SK-N-SH (cell line): ENCODE measurements around the gene TFRC.

ENCODE experiments used
- EZH2phosphoT487 ChIP-seq: fragments of 200-600 bp; sonication (generic); IDR thresholded peaks from 2 replicates; pipeline ENCODE4 v1.6.1; 2017; ENCODE audit warnings: low read depth, mixed run types, mild to moderate bottlenecking, antibody characterized with exemption, moderate library complexity, borderline replicate concordance
- RAD21 ChIP-seq: IDR thresholded peaks from 2 replicates; pipeline ENCODE4 v1.6.1; 2012; ENCODE audit warnings: mild to moderate bottlenecking, low read length
- TAF1 ChIP-seq: IDR thresholded peaks from 2 replicates; pipeline ENCODE4 v1.6.1; 2012; ENCODE audit warnings: low read depth, mild to moderate bottlenecking, low read length, moderate library complexity, borderline replicate concordance
- TCF12 ChIP-seq: IDR thresholded peaks from 2 replicates; pipeline ENCODE4 v1.4.0; 2012
- TEAD4 ChIP-seq: IDR thresholded peaks from 2 replicates; pipeline ENCODE4 v1.4.0; 2012; ENCODE audit warnings: mild to moderate bottlenecking, borderline replicate concordance; ENCODE audit not compliant: insufficient read depth
- TF ChIP-seq, protein P1 (sequence below): fragments of 200-600 bp; sonication (generic); IDR thresholded peaks from 2 replicates; pipeline ENCODE4 v1.6.1; 2017; ENCODE audit warnings: antibody characterized with exemption, mild to moderate bottlenecking, moderate library complexity
- TF ChIP-seq, protein P2 (sequence below): IDR thresholded peaks from 2 replicates; pipeline ENCODE4 v1.4.0; 2012; ENCODE audit warnings: low read depth, borderline replicate concordance

GRCh38 chr3:196072313-196072712 lies 9.6 kb downstream of the TFRC start:
- TF ChIP-seq TCF12 (no peak), EZH2phosphoT487 (no peak), RAD21 (no peak), TAF1 (no peak), TEAD4 (no peak)
- TF ChIP-seq, protein P1, sequence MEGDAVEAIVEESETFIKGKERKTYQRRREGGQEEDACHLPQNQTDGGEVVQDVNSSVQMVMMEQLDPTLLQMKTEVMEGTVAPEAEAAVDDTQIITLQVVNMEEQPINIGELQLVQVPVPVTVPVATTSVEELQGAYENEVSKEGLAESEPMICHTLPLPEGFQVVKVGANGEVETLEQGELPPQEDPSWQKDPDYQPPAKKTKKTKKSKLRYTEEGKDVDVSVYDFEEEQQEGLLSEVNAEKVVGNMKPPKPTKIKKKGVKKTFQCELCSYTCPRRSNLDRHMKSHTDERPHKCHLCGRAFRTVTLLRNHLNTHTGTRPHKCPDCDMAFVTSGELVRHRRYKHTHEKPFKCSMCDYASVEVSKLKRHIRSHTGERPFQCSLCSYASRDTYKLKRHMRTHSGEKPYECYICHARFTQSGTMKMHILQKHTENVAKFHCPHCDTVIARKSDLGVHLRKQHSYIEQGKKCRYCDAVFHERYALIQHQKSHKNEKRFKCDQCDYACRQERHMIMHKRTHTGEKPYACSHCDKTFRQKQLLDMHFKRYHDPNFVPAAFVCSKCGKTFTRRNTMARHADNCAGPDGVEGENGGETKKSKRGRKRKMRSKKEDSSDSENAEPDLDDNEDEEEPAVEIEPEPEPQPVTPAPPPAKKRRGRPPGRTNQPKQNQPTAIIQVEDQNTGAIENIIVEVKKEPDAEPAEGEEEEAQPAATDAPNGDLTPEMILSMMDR, result no peak
- TF ChIP-seq, protein P2, sequence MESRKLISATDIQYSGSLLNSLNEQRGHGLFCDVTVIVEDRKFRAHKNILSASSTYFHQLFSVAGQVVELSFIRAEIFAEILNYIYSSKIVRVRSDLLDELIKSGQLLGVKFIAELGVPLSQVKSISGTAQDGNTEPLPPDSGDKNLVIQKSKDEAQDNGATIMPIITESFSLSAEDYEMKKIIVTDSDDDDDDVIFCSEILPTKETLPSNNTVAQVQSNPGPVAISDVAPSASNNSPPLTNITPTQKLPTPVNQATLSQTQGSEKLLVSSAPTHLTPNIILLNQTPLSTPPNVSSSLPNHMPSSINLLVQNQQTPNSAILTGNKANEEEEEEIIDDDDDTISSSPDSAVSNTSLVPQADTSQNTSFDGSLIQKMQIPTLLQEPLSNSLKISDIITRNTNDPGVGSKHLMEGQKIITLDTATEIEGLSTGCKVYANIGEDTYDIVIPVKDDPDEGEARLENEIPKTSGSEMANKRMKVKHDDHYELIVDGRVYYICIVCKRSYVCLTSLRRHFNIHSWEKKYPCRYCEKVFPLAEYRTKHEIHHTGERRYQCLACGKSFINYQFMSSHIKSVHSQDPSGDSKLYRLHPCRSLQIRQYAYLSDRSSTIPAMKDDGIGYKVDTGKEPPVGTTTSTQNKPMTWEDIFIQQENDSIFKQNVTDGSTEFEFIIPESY, result no peak
